Measurements from ENCODE around the gene CASKIN1. TPM values are rescaled to one million over a fixed set of nuclear protein-coding genes. Genes with fewer than 3 reads are reported as not detected.

The CASKIN1 gene
- total and polyA plus RNA-seq, 4 donors: under 0.01 to 0.17 (median 0.09) TPM; not detected in 1

DNA sequence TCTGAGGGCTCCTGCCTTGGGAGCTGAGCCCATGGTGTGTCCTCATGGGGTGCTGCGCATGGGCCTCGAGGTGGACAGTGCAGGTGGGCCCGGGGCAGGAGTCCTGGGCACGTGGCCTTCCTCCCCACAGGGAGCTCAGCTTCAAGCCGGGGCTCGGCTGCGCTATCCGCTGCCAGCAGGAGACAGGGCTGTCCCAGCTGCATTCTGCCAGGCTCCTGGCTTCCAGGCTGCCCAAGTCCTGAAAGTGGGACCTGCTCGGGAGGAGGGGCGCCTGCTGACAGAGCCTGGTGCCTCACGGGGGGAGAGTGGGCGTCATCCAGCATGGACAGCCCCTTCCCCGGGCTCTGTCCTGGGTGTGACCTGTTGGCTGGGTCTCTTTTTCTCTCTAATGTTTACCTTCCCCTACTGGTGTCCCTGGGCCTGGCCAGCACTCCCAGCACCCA is 33.7 kb downstream of the CASKIN1 start:
- Histone ChIP-seq H3K4me3 (ENCODE audit: low read depth in 1 of 3, low read length in 3 of 3) (no peak overlapping the region), H3K36me3 (ENCODE audit: control insufficient read depth in 4 of 4, insufficient read depth in 3 of 4, low read depth in 1 of 4, low read length in 3 of 4) (peaks cover 0 to 4% (median under 1%) of the 10 kb centered on the region in 4 donors), H3K9me3 (ENCODE audit: control insufficient read depth in 4 of 4, low read length in 3 of 4) (no peaks in the 10 kb centered on the region), H3K27ac (ENCODE audit: low read depth in 1 of 2, low read length in 2 of 2) (no peak overlapping the region), H3K27me3 (ENCODE audit: control insufficient read depth in 4 of 4, insufficient read depth in 4 of 4, low read length in 3 of 4) (no peaks in the 10 kb centered on the region), H3K9ac (ENCODE audit: low read depth in 1 of 2, low read length in 2 of 2) (no peak overlapping the region), H3K4me1 (ENCODE audit: control insufficient read depth in 4 of 4, insufficient read depth in 4 of 4, low read length in 3 of 4) (peaks cover 37 to 74% (median 59%) of the 10 kb centered on the region in 4 donors)
- WGBS: 83% methylated on average over 13 of the region's 13 CpGs
- no peak for DNase-seq (ENCODE audit: low spot score)
- TF ChIP-seq GABPA (IDR thresholded peaks at IDR 0.05 in 1 of 2, conservative IDR thresholded peaks at IDR 0.05 in 1 of 2) (no peak), HNF4G (IDR thresholded peaks at IDR 0.05) (no peak), TAF1 (conservative IDR thresholded peaks at IDR 0.05) (no peak), RAD21 (IDR thresholded peaks at IDR 0.05) (no peak), NR2F2 (IDR thresholded peaks at IDR 0.05) (no peak), YY1 (IDR thresholded peaks at IDR 0.05) (no peak), HNF4A (conservative IDR thresholded peaks at IDR 0.05) (no peak), FOXA2 (IDR thresholded peaks at IDR 0.05) (no peak), RXRA (IDR thresholded peaks at IDR 0.05) (no peak), EGR1 (IDR thresholded peaks at IDR 0.05; ENCODE audit: low read depth in 2 of 2) (no peak), SP1 (IDR thresholded peaks at IDR 0.05) (no peak), FOXA1 (IDR thresholded peaks at IDR 0.05) (no peak), JUND (IDR thresholded peaks at IDR 0.05) (no peak)
- TF ChIP-seq, protein P1, sequence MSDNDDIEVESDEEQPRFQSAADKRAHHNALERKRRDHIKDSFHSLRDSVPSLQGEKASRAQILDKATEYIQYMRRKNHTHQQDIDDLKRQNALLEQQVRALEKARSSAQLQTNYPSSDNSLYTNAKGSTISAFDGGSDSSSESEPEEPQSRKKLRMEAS (IDR thresholded peaks at IDR 0.05): no peak
- TF ChIP-seq, protein P2, sequence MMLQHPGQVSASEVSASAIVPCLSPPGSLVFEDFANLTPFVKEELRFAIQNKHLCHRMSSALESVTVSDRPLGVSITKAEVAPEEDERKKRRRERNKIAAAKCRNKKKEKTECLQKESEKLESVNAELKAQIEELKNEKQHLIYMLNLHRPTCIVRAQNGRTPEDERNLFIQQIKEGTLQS (IDR thresholded peaks at IDR 0.05): no peak
- TF ChIP-seq, protein P3, sequence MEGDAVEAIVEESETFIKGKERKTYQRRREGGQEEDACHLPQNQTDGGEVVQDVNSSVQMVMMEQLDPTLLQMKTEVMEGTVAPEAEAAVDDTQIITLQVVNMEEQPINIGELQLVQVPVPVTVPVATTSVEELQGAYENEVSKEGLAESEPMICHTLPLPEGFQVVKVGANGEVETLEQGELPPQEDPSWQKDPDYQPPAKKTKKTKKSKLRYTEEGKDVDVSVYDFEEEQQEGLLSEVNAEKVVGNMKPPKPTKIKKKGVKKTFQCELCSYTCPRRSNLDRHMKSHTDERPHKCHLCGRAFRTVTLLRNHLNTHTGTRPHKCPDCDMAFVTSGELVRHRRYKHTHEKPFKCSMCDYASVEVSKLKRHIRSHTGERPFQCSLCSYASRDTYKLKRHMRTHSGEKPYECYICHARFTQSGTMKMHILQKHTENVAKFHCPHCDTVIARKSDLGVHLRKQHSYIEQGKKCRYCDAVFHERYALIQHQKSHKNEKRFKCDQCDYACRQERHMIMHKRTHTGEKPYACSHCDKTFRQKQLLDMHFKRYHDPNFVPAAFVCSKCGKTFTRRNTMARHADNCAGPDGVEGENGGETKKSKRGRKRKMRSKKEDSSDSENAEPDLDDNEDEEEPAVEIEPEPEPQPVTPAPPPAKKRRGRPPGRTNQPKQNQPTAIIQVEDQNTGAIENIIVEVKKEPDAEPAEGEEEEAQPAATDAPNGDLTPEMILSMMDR (IDR thresholded peaks at IDR 0.05; ENCODE audit: low read depth, low read length, missing input control): no peak
- TF ChIP-seq, protein P4, sequence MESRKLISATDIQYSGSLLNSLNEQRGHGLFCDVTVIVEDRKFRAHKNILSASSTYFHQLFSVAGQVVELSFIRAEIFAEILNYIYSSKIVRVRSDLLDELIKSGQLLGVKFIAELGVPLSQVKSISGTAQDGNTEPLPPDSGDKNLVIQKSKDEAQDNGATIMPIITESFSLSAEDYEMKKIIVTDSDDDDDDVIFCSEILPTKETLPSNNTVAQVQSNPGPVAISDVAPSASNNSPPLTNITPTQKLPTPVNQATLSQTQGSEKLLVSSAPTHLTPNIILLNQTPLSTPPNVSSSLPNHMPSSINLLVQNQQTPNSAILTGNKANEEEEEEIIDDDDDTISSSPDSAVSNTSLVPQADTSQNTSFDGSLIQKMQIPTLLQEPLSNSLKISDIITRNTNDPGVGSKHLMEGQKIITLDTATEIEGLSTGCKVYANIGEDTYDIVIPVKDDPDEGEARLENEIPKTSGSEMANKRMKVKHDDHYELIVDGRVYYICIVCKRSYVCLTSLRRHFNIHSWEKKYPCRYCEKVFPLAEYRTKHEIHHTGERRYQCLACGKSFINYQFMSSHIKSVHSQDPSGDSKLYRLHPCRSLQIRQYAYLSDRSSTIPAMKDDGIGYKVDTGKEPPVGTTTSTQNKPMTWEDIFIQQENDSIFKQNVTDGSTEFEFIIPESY (IDR thresholded peaks at IDR 0.05): no peak
- TF ChIP-seq, protein P5, sequence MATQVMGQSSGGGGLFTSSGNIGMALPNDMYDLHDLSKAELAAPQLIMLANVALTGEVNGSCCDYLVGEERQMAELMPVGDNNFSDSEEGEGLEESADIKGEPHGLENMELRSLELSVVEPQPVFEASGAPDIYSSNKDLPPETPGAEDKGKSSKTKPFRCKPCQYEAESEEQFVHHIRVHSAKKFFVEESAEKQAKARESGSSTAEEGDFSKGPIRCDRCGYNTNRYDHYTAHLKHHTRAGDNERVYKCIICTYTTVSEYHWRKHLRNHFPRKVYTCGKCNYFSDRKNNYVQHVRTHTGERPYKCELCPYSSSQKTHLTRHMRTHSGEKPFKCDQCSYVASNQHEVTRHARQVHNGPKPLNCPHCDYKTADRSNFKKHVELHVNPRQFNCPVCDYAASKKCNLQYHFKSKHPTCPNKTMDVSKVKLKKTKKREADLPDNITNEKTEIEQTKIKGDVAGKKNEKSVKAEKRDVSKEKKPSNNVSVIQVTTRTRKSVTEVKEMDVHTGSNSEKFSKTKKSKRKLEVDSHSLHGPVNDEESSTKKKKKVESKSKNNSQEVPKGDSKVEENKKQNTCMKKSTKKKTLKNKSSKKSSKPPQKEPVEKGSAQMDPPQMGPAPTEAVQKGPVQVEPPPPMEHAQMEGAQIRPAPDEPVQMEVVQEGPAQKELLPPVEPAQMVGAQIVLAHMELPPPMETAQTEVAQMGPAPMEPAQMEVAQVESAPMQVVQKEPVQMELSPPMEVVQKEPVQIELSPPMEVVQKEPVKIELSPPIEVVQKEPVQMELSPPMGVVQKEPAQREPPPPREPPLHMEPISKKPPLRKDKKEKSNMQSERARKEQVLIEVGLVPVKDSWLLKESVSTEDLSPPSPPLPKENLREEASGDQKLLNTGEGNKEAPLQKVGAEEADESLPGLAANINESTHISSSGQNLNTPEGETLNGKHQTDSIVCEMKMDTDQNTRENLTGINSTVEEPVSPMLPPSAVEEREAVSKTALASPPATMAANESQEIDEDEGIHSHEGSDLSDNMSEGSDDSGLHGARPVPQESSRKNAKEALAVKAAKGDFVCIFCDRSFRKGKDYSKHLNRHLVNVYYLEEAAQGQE (IDR thresholded peaks at IDR 0.05): no peak
